ENCODE measurements around the gene SPATA2L.

DNA sequence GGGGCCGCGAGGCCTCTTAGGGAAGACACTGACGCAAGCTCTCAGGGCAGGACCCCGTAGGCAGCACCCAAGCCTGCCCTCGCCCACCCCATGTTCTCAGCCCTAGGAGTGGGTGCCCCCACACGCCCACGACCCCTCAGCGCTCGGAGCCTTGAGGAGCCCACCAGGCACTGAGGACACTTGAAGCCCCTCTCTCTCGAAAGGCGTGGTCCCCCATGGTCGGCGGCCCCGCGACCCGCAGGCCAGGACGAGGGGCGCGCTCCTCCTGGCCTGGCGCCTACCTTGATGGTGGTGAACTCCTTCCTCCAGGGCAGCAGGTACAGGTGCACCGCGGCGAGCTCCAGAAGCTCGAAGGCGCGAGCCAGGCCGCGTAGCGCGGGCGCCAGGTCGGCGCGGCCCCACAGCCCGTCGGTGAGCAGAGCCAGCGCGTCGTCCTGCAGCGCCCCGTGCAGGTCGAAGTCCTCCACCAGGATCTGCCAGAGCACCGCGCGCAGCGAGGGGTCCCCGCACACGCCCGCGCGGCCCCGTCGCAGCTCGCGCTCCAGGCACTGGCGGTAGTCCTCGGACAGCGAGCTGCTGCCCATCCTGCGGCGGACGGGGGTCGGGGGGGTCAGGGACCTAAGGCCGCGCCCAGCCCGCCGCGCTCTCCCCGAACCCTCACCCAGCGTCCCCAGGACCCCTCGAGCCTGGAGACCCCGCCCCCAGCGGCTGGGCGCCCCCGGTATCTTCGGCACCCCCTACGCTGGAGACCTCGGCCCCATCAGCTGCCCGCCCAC is 668 bp downstream of the SPATA2L start:
- TF ChIP-seq, protein P1, sequence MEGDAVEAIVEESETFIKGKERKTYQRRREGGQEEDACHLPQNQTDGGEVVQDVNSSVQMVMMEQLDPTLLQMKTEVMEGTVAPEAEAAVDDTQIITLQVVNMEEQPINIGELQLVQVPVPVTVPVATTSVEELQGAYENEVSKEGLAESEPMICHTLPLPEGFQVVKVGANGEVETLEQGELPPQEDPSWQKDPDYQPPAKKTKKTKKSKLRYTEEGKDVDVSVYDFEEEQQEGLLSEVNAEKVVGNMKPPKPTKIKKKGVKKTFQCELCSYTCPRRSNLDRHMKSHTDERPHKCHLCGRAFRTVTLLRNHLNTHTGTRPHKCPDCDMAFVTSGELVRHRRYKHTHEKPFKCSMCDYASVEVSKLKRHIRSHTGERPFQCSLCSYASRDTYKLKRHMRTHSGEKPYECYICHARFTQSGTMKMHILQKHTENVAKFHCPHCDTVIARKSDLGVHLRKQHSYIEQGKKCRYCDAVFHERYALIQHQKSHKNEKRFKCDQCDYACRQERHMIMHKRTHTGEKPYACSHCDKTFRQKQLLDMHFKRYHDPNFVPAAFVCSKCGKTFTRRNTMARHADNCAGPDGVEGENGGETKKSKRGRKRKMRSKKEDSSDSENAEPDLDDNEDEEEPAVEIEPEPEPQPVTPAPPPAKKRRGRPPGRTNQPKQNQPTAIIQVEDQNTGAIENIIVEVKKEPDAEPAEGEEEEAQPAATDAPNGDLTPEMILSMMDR (conservative IDR thresholded peaks at IDR 0.05): no peak; the same call in 1 of the 2 replicates
- no peak for TF ChIP-seq EZH2 (IDR thresholded peaks at IDR 0.05; ENCODE audit: low read depth)
